Fibroblast of peridontal ligament (primary cell): ENCODE results near the gene ZNF185.

Experiments
- DNase-seq: peaks from one replicate; pipeline ENCODE4 v3.0.0-alpha.2; 2010; ENCODE audit errors: extremely low read depth

The ZNF185 gene

DNA sequence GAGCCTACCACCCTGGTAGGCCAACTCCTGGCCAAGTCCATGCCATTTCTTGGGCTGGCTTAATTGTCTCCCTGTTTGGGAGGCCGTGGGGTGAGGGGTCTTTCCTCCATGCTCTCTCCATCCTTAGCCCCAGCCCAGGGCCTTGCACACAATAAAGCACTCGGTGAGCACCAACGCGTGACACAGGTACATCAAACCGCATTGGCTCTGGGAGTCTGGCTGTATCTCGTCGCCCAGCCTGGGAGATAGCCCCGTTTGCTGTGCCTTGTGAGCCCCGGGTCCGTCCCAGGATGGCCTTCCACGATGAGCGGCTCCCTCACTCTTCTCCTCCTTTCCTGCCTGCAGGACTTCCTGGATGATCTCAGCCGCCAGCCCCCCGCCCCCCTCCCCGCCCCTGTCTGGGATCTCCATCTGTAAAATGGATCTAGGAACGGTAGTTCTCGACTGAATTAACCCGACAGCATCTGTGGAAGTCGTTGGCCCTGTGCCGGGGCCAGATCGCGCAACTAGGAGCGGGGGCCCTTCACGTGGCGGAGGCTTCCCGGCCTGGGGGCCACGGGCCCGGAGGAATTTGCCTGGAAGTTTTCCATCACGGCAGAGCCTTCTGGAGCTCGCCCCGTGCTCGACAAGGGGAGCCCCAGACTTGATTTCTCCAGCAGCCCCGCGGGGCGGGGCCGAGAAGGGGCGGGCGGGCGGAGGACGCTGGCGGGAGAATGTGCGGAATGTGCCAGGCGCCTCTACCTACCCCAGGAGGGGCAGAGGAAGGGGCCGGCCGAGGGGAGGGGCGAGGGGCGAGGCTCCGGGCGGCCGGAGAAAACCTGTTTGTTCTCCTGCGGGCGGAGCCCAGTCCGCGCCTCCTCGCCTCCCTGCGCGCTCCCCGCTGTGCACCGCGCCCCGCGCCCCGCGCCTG is at the start of gene ZNF185:
Gene ZNF185, plus strand, starts transcription at position 846 of the 910 bp plus-strand sequence. CDS start 16,423 bp downstream, outside the sequence.
- no peak for DNase-seq

DNA sequence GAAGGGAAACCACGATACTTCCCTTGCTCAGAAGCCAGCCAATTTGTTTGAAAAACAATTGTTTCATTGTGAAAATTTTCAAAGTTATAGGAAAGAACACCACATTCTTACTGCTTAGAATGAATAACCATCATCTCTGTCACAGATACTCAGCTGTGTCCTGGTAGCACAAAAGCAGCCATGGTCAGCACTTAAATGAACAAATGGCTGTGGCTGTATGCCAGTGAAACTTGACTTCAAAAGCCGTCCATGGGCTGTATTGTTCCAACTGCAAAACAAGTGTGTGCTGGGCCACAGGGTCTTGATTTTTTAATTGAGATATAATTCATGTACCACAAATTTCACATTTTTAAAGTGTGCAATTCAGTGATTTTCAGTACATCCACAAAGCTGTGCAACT is 47.4 kb upstream of the ZNF185 start:
- no peak for DNase-seq

DNA sequence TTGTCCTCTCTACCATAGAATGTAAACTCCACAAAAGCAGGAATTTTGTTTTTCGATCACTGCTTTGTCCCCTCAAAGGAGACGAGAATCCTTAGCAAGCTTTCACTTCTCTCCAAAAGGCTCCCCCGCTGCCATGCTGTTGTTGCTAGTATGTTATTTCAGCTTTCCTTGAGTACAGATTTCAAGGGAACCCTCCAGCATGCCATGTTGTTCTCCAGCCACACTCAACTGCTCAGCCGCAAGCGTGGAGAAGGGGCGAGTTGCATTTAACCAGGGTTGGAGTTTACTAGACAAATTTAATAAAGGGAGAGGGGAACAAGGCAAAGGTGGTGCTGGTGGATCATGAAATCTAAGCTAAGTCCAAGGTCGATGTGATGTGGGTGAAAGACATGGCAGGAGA is 43.9 kb upstream of the ZNF185 start:
- DNase-seq, result no peak

DNA sequence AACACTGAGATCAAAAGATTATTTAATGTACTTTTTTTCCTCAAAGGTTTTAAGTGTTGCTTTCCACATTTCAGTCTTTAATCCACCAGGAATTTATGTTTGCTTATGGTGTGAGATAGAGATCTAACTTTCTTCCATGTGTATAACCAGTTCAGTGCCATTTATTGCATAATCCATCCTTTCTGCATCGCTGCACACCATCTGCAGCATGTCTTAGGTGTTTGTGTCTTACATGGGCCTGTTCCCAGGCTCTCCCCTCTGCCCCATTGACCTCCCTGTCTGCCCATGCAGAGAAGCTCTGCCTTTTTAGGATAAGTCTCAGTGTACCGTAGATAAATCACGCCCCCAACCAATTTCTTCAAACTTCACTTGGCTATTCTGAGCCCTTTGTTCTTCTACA is 36.8 kb upstream of the ZNF185 start:
- peak; percentile 0 for DNase-seq

DNA sequence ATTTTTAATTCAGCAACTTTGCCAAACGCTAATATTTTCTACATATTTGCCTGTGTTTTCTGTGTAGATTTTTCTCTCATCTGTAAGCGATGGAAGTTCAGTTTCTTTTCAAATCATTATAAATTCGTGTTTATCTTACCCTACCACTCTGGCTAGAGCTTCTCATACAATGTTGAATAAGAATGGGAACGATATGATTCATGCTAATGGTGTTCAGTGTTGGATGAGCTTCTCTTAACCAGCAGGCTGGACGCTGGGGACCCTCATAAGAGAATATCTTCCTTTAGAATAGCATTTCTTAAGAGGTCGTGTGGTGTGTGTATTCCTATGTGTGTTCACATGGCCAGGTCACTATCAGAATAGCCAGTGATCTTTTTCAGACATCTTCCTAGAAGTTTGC is 36.0 kb upstream of the ZNF185 start:
- no peak for DNase-seq

DNA sequence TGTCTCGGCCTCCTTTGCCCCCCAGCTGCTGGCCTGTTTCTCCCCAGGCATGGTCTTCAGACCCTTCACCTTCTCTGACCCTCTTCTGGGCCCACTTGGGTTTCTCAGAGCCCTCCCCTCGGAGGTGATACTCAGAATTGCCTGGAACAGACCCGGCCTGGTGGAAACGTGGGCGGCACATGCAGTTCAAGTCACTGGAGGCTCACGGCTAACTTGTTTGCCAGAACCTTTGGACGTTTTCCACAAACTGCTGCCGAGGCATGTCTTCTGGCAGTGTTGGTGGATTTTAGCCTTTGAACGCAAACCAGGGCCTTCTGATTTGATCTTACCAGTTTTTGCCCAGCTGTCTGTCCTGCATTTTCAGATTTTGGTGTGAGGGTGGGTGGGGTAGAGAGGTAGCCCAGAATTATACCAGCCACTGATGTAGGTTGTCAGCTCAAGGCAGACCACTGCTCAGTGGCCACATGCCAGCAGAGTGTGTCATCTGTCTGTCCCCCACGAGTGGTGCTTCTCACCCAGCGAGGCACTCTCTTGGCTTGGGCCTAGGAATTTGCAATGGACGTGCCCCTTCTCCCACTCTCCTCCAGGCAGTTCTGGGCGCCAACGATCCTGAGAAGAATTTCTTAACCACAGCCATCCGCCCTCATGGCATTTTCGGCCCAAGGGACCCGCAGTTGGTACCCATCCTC is 32.5 kb upstream of the ZNF185 start:
- DNase-seq, result no peak

DNA sequence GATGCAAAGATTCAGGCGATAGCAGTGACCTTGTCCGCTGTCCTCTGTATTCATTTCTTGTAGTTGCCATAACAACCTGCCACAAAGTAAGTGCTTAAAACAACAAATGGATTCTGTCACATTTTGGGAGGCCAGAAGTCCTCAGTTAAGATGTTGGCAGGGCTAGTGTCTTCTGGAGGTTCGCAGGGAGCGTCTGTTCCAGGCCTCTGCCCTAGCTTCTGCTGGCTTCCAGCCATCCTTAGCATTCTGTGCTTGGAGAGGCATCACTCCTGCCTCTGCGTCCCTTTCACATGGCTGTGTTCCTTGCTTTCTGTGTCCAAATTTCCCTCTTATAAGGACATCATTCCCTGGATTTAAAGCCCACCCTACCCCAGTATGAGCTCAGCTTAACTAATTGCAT is 31.5 kb upstream of the ZNF185 start:
- no peak for DNase-seq

DNA sequence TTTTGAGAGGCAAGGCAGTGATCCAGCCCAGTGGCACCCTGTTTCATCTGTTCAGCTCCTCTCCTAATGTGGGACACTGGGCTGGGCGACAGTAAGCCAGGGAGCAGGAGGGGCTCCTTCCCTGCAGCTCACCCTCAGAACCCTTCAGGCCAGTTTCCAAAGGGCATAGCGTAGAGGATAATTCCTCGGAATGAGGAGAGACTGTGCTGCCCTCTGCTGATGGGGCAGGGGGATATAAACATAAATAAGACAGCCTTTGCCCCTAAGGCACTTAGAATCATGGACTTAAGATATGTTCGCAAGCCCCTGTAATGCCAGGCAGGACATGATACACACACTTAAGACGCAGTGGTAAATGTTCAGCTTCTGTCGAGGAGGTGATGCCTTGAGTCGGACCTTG is 27.9 kb upstream of the ZNF185 start:
- DNase-seq, result no peak

DNA sequence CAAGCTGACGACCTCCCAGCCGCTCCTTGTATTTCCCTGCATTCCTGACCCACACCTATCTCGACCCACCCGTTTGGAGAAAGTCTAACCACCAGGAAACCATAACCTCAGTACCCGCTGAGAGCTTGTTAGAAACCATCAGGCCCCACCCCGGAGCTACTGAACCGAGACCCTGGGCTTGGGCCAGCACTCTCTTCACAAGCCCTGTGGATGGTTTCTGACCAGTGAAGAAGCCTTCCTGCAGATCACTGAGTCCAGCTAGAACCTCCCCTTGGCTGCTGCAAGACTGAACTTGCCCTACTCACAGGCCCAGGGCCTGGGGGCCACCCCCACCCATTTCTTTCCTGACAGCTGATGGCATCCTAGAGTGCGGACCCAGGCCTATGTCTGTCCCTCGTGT is 26.6 kb upstream of the ZNF185 start:
- no peak for DNase-seq

DNA sequence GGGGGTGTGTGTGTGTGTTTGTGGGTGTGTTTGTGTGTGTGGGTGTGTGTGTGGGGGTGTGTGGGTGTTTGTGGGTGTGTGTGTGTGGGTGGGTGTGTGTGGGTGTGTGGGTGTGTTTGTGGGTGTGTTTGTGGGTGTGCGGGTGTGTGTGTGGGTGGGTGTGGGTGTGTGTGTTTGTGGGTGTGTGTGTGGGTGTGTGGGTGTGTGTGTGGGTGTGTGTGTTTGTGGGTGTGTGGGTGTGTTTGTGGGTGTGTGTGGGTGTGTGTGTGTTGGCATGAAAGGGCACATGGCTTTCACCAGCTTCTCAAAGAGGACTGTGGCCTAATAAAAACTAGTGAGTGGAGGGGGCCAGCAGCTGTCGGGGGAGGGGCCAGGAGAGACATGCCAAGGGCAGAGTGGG is 25.3 kb upstream of the ZNF185 start:
- DNase-seq, result no peak

DNA sequence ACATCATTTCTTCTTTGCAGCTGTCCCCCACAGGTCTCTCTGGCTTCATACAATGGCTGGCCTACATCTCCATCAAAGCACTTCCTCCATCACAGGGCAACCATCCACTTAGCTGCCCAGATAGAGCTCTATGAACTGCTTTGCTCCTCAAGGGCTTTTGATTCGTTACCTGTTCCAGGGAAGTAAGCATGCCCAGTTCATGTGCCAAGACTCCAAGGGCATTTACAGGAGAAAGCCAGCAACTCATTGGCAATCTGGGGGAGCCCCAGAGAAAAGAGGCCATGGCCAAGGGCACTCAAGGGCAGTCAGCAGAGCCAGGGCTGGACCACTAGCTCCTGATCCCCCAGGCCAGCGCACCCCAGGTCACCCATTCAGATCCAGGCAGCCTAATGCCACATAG is 24.5 kb upstream of the ZNF185 start:
- no peak for DNase-seq

DNA sequence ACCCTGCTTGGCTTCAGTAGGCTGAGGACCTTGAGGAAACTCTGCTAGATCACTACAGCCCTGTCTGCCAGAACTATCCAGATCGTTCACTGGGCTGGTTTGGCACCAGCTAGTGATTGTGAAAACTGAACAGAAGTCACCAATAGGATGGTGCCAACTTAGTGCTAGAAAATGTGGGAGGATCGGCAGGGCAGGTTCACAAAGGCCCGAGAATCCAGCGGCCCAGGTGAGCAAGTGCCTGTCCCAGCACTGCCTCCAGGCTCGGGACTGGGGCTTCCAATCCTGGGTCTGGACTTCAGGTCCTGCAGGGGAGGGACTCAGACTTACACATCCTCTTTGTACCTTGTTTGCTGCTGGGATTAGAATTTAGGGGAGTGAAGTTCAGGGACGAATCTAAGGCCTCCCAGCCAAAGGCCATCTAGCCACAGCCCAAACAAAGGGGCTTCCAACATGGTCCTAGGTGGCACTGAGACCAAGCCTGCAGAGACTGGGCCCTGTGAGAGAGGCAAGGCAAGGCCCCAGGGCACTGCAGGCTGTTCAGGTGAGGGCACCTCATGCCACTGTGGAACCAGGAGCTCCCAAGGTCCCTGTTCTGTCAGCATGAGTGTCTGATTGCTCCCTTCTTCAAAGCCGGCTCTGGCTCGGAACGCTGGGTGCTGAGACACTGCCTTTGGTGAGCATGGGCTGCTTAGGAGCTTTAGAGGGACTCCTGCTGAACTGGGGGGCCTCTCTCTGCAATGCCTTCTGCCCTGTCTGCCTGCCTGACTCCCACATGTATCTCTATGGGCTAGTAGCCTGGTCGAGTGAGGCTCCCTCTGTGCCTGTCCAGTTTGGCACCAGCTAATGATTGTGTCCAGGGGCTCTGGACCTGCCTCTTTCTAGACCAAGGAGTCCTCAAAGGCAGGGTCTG is 20.7 kb upstream of the ZNF185 start:
- DNase-seq, result no peak

DNA sequence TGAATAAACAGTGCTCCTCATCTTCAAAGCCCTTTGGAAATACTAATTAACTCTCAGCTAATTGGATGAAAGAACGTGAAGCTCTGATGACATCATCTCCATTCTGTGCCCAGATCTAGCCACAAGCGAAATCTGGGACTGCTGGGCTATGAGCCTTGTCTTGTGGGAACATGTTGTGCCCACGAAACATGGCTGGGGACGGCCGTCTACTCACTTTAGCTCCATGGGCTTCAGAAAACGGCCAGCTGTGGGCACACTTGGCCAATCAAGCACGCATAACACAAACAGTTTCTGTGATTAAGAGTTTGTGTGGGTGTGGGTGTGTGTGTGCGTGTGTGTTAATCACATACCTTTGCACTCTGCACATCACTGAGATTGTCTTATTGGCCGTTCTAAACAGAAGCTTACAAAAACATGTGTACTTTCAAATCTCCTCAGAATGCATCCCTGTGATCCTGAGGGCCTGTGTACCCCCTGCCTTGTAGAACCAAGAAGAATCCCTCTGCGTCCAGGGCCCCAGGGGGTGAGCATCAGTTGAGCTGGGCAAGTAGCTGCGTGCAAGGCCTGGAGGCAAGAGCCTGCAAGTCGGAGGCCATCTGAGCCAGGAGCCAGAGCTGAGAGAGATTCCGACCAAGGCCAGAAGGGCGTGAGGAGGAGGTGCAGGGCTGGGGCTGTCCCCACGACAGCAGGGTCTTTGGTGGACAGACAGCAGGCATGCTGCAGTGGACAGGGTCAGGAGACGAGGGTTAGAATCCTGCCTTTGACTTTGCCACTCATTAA is 18.7 kb upstream of the ZNF185 start:
- peak; percentile 0 for DNase-seq

DNA sequence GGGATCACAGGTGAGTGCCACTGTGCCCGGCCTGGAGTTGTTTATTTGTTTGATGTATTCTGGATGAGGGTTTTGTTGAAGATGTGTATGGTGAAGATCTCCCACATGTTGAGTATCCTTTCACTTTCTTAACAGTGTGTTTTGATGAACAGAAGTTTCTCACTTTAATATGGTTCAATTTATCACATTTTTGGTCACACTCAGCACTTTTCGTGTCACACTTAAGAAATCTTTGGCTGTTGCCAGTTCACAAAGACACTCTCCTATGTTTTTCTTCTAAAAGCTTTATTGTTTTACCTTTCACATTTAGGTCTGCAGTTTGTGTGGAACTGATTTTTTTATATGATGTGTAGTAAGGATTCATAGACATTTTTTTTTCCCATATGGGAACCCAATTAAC is 16.6 kb upstream of the ZNF185 start:
- no peak for DNase-seq

DNA sequence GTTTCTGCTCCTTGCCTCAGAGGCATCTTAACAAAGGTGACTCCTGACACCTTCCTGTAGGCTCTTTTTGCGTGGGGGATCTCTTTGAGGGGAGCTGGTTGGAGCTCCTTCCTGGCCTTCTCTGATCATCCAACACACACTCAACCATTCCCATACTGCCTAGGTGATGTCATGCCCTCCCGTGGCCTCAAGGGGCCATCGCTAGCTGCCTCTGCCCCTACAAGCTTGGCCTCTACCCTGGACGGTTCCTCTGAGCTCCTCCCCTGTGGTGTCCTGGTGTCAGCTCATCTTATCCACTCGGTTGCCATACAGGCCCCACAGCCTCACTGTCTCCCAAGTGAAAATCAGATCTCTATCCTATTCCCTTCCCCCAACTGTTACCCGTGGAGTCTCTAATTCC is 13.7 kb upstream of the ZNF185 start:
- DNase-seq, result no peak

DNA sequence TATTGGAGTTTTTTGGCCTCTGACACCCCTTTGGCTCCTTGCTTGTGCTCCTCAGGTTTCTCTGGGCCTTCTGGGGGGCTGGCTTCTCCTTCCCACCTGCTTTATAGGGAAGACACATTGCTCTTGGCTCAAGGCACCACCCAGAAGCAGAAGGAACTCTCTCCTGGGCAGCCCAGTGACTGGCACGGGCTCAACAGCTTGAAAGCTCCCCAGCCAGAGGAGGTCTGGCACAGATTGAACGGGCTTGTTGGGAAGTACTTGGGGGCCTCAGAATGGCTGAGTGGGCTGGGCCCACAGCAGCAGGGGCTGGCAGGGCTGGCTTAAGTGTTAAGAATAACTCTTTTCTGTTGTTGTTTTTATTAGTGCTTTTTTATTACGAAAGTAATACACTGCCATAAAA is 11.2 kb upstream of the ZNF185 start:
- no peak for DNase-seq

DNA sequence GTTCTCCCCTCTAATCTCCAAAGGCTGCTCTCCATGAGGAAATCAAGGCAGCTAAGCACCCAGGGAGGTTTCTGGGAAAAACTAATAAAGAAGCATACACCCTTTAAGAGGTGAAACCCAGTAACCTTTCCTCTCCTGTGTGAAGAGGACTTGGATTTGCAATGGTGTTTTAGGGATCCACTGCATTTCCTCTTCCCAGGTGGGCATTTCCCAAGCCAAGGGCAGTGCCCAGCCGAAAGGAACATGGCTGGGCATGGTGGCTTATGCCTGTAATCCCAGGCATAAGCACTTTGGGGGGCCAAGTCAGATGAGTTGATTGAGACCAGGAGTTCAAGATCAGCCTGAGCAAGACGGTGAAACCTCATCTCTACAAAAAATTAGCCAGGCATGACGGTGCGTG is 5.4 kb upstream of the ZNF185 start:
- no peak for DNase-seq

DNA sequence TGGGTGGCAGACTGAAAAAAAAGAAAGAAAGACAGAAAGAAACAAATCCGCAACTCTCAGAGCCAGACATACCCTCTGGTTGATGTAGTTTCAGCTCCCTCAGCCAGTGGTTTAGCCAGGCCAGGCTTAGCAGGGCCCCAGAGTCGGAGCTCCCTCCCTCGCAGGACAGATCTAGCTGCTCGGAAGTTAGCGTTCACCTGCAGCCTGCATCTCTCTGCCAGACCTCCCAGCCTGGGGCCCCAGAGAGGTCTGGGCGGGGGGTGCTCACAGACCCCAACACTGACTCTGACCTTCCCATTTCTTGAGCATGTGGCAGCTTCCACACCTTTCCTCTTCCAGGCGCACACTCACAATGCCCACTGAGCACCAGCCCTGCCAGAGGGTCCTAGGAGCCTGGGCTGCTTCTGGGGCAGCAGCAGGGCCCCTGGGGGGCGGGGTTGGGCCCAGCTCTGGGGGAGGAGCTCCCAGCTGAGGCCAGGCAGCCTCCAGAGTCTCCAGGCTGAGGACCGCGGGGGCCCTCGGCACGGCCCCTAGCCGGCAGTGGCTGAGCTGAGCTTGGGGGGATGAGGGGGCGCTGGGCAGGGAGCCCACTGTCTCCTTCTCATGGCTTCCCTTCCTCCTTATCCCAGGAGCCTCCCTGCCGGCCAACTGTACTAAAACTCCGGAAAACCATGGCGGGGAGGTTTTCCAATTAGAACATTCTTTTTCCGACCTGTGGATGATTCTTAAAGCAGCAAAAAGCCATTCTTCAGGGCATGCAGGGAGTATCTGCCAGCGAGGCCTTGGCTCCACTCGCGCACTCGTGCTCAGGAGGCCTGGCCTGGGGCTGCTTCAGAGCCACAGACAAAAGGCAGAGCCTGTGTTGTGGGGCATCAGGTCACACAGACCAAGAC is 4.6 kb upstream of the ZNF185 start:
- DNase-seq, result no peak

DNA sequence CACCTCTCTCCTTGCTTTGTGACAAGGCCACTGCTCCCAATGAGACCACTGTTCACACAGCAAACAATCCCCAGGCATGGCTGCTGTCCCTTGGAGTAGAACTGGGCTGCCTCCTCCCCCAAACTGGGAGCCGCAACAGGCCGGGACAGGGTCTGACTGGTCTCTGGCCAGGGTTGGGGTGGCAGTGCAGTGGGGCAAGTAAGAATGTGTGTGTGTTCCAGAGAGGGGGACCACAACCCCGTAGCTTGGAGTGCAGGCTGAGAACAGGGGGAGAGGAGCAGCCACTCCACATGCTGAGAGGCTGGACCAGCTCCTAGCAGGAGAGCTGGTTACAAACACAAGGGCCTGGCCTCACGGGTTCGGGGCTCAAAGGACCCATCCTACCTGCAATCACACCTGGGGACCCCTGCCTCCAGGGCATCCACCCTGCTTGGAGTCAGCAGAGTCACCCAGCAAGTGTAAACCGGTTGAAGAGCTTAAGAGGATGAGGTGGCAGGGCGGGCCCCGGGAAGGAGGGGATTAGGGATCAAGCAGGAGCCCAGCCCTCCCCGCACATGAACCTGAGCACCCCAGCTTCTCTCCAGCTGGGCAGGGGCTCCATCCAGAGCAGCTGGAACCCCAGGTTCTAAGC is 3.8 kb upstream of the ZNF185 start:
- DNase-seq, result no peak

DNA sequence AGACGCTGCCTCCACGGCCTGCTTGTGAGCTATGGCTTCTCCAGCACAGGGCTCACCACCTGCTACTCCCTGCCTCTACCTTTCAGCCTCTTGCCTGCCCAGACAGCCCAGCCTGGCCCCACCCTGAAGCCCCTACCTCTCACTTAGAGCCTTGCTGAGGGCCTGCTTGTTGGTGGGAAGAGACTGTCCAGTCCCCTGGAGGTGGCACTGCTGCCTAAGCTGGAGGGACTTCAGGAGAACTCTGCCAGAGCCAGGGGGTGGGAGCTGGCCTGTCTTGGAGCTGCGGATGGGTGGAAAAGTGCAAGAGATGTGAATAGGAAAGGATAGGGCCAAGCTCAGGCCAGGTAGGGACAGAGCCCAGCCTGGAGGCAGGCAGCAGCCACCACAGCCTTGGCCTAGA is 2.7 kb upstream of the ZNF185 start:
- DNase-seq, result no peak
